Activated CD8-positive, alpha-beta memory T cell treated with anti-CD3 and anti-CD28 coated beads, Interleukin-2, amount 50 U/mL, for 24 hours (primary cell): Measurements from ENCODE around the gene IPO4.
"Not testable (repeated sequence)": the region's sequence is repeated elsewhere in the genome, so short reads cannot be mapped to it uniquely, and the experiment has no call there.

Source experiments
- DNase-seq: peaks from one replicate; pipeline ENCODE4 v3.0.0-alpha.2; 2020; ENCODE audit errors: extremely low read depth

The IPO4 gene

DNA sequence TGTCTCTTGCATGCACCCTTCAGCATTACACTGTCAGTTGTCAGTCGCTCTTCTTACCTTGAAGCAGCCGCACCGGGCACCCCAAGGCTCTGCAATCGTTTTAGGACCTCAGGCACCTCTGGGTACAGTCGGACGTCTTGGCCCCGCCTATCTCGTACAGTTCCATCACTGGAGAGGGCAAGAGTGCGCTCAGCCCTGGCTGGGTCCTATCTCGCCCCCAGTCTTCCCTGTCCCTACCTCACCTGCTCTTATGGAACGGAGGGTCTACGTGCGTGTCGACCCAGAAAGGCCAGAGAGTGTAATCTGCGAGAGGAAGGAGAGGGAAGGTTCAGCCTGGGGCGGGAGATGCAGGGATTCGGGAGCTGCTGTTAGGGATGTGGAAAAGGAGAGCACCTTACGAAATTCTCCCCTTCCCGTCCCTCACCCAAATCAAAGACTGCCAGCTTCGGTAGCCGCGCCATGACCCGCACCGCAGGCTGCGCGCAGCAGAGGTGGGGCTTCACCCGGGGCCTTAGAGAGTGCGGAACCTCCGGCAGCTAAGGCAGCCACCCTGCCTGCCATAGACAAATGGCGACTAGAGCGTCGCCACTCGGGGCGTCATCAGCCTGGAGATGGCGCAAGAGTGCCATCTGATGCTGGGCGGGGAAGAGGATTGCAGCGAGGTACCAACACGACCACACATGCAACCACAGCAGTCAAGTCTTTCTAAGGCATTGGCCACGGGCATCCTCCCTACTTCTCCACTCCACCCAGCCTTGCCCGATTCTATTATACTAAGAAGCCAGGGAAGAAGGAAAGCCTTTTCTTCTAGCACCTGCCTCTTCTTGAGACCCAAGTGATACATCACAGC is 27.1 kb upstream of the IPO4 start, which contains the start of gene MDP1:
Gene MDP1 (minus strand): TSS at position 572 of the 850 bp plus-strand sequence. CDS start 111 bp downstream, at position 461.
- peak; percentile 71 for DNase-seq

DNA sequence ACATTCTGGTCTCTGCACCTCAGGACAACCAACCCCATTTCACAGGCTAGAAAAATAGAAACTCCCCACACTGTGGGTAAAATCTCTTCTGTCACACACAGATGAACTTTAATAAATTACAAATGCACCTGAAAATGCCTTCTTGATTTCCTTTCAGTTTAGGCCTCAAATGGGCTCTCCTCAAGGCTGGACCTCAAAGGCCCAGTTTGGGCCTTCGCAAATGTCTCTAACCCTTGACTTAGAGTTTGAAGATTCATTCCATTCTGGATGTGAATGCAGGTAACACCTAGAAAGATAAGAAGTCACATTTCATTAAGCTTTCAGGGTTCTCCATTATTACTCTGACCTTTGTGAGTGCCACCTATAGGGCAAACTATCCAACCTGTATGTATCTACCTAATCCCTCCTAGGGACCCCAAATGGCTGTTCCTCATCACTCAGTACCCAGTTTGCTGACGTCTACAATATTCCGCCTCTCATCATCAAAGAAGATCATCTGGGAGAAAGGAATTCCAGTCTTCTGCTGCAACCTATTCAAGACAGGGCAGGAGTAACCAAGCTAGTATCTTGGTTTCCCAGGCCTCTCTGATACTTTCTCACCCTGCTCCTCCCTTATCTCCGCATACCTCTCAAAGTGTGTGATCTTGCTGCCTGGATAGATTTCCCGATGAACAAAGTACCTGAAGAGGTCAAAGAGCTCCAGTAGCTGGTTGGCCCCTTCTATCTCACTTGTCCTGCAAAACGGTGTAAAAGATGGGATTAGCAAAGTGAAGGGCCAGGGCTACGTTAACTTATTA is 25.4 kb upstream of the IPO4 start:
- DNase-seq, result no peak

DNA sequence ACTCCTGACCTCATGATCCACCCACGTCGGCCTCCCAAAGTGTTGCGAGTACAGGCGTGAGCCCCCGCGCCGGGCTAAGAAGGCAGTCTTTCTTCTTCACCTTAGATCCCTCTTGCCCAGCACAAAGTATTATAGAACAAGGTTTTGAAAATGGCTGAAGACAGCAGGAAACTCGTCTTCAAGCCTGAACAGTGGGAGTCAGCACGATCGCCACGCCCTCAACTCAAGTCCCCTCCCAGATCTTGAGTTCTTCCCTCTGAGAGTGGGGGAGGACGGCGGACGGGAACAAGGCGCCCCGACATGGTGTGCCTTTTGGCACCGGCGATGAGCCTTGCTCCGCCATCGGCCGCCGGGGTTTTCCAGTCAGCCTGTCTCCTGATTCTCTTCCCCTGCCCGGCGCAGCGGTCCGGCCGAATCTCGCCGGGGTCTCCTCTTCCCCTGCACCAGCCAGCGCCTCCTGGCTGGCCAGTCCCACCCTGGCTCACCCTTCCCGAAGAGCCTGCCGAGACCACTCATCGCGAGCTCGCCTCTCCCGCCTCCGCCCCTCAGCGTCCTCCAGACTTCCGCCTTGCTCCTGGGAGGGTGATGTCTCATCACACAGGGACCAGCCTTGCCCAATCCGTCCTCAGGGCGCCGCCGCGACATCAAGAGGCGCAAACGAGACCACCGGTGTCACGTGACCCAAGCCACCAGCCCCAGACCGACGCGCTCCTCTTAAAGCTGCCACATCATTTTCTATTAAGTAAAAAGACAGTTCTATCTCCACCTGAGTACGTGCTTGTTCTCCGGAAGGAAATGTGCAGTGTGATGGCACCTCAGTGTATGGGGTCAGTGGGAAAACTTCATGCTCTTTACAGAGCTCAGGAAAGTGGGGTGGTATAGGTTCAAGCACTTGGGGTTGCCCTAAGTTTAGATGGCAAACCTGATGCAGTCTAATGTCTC is 24.6 kb upstream of the IPO4 start, which contains the start of gene CHMP4A:
Gene CHMP4A (minus strand): TSS at position 565 of the 942 bp plus-strand sequence. CDS start 49 bp downstream, at position 516.
- peak; percentile 93 for DNase-seq

DNA sequence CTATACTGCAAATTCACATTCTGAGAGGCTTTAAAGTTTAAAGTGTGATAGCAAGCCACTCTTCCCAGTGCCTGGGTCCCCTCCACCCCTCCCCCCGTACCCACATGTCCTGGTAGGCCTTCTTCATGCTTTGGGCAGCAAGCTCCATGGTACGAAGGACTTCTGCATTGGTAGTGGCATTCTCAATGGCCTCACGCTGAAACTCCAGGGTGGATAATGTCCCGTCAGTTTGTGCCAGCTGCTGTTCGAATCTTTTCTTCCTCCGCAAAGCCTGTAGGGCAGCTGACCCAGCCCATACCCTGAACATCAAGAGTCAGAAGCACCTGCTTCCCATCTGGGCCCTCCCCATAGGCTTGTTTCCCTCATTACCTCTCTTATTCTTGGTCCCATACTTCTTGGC is 22.7 kb upstream of the IPO4 start:
- DNase-seq, result no peak

DNA sequence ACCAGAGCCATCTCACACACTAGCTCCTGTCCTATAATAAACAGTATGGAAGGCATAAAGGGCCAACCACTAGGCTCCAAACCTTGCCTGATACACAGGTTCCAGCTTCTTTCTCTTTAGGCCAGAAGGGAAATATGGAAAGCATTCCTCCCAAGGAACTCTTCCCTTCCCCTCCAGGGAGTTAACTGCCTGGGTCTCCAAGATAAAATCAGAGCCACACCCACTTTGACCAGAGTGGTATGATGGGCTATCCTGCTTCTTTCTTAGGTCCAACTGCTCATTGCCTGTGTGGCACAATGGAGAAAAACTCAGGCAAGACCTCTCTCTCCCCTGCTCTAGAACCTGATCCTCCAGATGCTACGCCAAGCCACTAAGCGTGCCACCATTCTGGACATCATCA is 19.0 kb upstream of the IPO4 start:
- no peak for DNase-seq

DNA sequence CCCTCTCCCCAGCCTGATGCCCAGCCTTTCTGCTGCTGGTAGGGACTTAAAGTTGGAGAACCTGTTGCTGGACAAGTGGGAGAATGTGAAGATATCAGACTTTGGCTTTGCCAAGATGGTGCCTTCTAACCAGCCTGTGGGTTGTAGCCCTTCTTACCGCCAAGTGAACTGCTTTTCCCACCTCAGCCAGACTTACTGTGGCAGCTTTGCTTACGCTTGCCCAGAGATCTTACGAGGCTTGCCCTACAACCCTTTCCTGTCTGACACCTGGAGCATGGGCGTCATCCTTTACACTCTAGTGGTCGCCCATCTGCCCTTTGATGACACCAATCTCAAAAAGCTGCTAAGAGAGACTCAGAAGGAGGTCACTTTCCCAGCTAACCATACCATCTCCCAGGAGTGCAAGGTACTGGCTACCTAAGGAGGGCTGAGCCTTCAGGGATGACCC is 18.5 kb upstream of the IPO4 start:
- DNase-seq, result no peak

DNA sequence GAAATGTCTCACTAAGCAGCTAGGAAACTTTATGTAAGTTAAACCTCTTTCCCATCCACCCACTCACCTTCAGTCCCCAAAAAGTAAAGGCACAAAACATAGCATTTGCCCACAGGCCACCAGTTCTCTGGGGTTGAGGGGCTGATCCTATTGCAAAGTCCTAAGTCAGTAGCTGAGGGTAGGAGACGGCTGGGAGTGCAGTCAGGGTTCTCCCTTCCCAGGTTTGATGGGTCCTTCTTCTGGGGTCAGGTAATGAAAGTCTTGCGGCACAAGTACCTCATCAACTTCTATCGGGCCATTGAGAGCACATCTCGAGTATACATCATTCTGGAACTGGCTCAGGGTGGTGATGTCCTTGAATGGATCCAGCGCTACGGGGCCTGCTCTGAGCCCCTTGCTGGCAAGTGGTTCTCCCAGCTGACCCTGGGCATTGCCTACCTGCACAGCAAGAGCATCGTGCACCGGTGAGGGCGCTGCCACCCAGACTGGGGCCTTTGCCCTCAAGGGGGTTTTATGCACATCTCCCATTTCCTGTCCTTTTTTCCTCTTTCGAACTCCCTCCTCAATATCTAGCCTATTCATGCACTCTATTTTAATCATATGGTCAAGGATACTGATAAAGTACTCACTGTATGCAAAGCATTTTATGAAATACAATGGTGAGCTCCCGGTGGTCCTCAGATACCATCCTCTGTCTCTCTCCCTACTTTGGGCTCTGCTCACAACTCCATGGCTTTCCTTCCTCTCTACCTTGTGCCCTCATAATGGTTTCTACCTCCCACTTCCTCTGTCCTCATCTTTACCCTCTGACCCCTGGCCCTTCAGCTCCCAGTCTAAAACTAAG is 17.9 kb upstream of the IPO4 start:
- DNase-seq, result no peak

DNA sequence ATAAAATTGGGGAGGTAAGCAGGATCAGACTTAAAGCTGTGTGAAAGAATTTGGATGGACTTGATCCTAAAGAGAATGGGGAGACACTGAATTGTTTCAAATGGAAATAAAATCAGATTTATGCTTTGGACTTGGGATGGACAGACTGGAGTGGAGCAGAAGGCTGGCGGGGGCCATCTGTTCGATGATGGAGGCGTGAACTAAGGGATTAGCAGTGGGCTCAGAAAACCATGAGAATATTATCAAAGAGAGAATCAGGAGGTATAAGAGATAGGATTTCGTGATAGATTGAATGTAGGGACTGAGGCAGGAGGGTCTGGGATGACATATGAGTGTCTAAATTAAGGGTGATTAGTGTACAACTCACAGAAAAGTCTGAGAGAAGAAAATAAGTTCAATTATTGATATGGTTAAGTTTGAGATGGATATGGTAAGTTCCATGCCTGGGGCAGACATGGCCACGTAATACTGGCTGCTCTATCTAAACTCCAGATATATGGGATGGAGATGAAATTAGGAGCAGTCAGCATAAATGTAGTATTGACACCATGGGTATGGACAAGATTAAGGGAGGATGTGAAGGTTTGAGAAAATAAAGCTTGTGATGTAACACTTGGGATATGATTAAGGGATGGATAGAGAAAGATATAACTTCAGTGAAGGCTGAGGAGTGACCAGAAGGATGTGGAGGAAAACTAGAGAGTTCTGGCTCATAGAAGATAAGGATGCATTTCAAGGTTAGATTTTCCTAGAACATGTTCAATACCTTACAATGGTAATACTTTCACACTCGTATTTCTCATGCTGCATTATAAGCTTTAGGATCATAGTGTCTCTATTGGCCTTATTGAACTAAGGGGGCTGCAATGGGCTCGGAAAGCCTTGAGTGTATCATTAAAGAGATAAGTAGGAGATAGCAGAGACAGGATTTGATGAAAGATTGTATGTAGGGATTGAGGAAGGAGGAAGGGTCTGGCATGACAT is 15.8 kb upstream of the IPO4 start:
- DNase-seq, result no peak

DNA sequence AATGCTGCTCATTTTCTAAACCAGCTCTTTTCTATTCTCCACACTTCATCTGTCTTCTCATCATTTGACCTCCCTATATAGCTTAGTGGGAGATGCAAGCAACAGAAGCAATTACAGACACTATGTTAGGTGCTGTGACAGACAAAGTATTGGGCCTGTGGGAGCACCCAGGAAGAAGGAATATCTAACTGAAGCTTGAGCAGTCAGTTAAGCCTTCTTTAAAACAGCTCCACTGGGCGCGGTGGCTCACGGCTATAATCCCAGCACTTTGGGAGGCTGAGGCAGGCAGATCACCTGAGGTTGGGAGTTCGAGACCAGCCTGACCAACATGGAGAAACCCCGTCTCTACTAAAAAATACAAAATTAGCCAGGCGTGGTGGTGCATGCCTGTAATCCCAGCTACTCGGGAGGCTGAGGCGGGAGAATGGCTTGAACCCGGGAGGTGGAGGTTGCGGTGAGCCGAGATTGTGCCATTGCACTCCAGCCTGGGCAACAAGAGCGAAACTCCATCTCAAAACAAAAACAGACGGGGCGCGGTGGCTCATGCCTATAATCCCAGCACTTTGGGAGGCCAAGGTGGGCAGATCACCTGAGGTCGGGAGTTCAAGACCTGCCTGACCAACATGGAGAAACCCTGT is 14.8 kb upstream of the IPO4 start:
- not testable (repeated sequence) for DNase-seq

DNA sequence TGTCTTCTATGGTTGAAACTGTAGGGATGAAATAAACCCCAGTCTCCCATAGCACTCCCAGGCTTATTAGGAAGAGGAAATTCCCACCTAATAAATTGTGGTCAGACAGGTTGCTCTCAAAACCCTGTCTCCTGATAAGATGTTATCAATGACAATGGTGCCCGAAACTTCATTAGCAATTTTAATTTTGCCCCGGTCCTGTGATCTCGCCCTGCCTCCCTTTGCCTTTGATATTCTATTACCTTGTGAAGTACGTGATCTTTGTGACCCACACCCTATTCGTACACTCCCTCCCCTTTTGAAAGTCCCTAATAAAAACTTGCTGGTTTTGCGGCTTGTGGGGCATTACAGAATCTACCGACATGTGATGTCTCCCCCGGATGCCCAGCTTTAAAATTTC is 13.9 kb upstream of the IPO4 start:
- not testable (repeated sequence) for DNase-seq

DNA sequence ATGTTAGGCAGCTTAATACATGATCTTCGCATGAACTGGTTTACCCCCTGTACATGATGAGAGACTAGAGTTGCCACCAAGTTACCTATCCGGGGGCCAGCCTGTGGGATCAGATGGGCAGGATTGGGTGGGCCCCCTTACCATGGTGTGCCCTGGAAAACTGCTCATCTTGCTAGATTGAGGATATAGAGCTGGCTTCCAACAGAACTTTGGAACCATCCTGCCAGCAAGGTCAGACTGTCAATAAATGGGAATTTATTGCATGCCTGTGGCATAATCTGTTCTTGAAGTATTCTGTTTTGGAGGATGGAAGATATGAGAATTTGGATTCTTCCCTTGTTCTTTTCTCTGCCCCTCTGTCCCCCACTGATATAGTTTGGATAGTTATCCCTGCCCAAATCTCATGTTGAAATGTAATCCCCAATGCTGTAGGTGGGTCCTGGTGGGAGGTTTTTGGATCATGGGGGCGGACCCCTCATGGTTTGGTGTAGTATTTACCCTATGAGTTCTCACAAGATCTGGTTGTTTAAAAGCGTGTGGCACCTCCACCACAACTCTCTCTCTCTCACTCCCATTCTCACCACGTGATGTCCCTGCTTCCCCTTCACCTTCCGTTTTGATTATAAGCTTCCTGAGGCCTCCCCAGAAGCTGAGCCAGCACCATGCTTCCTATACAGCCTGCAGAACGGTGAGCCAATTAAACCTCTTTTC is 10.4 kb upstream of the IPO4 start:
- DNase-seq, result no peak

DNA sequence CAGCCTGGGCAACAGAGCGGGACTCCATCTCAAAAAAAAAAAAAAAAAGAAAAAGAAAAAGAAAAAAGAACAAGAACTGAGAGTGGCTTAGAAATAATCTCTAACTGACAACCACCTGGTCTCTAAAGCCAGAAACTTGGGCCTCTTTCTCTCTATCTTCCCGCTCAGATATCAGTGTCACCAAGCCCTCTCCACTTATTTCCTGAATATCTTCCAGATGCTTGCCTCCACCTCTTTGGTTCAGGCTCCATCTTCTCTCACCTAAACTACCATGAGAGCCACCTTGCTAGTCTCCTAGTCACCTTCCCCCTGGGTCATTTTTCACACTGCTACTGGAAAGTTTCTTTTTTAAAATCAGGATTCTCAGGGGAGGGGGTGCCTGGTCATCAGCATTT is 8.4 kb upstream of the IPO4 start:
- no peak for DNase-seq

DNA sequence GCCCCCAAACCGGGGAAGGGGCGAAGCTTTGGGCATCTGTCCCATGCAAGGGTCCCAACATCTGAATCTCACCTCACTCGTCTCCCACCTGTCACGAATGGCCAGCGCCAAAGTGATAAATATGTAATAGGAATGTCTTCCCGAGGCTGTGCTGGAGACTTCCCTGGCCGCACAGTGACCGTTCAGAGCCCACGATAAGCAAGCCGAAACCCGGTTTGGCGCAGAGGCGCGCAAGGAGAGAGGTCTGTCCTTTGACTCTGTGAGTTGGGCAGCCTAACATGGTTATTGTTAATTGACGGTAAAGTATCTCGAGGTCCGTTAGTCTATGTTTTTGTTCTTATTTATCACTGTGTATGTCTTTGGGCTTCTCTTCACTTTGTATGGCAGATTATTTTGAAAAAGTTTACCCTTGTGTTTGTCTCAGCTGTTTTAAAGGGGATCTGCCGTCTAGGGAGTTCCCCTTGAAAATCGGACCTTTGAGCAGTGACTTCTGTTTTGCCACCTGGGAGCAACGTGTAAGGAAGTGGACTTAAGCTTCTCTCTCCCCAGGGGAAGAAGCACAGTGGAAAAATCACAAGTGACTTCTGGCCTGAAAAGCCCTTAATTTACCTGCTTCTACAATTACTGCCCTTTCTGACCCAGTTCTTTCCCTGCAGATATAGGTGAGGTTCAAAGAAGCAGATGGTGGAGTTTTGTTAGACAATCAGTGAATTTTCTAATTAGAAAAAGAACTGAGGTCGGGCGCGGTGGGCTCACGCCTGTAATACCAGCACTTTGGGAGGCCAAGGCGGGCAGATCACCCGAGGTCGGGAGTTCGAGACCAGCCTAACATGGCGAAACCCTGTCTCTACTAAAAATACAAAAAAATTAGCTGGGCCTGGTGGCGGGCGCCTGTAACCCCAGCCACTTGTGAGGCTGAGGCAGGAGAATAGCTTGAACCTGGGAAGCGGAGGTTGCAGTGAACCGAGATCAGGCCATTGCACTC is 7.7 kb upstream of the IPO4 start:
- no peak for DNase-seq

DNA sequence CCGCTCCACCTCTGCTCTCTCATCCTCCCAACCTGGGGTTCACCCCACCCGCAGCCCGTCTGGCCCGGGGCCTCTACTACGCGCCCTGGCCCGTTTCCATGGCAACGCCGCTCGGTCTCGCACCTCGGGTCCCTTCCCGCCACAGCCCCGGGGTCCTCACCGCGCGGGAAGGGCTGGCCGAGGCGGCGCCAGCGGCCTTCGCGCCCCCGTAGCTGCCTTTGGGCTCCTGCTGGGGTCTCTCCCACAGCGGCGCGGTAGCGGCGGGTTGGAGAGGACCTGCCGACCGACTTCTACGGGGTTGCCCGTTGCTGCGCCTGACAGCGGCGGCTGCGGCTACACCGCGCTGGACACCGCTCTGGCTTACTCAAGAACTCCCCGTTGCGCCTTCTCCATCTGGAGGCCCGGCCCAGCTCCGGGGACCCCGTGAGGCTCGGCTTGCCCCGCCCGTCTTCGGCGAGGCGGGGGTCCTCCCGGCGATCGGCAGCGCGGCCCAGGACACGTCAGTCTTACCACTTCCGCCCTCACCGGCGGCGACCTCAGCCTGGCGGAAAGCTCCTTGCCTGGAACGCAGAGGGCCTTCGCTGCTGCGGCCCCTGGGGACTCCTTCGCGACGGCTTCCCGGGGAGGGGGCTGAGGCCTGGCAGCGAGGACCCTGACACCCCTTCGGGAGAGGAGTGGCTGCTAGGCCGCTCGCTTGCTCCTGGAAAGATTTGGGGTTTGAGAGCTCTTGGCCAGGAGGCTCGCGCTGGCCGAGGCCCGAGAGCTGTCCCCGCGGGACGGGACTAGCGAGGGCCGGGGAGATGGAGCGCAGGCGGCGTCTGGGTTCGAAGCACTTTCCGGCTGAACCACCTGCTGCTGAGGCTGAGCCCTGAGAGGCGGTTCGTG is 6.8 kb upstream of the IPO4 start, which contains the start of gene TM9SF1:
Gene TM9SF1 (minus strand): TSS at position 256 of the 885 bp plus-strand sequence. CDS start 422 bp downstream, outside the sequence.
- peak; percentile 68 for DNase-seq

DNA sequence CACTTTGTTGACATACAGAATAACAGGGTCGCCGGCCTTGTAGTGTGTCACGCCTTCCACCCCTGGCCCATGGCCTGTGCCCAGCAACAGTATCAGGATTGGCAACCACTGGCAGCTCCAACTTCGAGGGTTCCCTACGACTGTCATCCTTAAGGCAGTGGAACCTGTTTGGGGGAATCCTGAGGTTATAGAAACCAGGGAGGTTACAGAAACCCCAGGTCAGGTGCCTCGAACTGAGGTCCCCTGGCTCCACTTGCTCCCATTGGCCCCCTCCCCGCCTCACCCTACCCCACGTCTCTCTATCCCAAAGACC is 6.2 kb upstream of the IPO4 start:
- DNase-seq, result no peak
